Activated CD4-positive, alpha-beta T cell treated with anti-CD3 and anti-CD28 coated beads, Interleukin-2, amount 50 U/mL, for 48 hours (primary cell): Measurements from ENCODE around the gene ZDBF2.
A peak's percentile ranks its signal among the peaks of the same experiment; 100 is the strongest.
"Not testable (repeated sequence)": the region's sequence is repeated elsewhere in the genome, so short reads cannot be mapped to it uniquely, and the experiment has no call there.

Experiments used
- DNase-seq, 2 experiments: peaks; one replicate each; pipeline ENCODE4 v3.0.0-alpha.2; 2020

The ZDBF2 gene

DNA sequence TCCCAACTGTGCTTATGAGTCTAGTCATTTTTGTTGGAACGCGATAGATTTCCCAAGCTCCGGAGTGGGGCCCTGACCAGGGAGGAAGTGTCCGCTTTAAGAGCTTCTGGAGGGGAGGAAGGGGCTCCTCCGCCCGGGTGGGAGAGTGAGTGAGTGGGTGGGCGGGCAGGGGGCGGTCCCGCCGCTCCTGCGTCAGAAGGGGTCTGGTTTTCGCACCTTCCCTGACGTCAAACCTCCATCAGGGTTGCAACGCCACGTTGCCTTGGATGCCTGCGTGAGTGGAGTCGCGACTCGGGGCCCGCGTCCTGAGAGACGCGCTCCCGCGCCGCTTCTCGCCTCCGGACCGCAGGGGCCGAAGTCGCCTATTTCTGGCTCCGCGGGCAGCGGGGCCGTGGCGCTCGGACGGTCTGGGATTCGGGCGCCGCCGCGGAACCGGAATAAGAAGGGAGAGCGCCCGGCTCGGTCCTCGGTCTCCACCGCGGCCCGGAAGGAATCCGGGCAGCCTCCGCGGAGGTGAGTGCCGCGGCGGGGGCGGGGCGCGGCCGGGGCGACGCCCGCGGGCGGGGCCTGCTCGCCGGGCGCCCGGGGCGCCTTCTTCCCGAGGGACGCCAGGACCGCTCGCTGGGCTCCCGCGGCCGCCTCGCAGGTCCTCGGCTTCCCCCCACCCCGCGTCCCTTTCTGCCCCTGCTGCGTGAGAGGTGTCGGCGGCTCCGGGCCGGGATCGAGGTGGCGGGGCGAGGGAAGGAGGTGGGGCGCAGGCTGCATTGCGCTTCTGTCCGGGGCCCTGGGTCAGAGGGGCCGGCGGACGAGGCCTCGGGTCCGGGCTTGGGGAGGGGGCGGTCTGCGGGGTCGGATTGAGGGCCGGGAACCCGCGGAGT lies at the start of gene ZDBF2:
Gene ZDBF2, plus strand, starts transcription at position 230 of the 878 bp plus-strand sequence. CDS start 7,187 bp downstream, outside the sequence.
- DNase-seq = peak; percentile 53 to 56

DNA sequence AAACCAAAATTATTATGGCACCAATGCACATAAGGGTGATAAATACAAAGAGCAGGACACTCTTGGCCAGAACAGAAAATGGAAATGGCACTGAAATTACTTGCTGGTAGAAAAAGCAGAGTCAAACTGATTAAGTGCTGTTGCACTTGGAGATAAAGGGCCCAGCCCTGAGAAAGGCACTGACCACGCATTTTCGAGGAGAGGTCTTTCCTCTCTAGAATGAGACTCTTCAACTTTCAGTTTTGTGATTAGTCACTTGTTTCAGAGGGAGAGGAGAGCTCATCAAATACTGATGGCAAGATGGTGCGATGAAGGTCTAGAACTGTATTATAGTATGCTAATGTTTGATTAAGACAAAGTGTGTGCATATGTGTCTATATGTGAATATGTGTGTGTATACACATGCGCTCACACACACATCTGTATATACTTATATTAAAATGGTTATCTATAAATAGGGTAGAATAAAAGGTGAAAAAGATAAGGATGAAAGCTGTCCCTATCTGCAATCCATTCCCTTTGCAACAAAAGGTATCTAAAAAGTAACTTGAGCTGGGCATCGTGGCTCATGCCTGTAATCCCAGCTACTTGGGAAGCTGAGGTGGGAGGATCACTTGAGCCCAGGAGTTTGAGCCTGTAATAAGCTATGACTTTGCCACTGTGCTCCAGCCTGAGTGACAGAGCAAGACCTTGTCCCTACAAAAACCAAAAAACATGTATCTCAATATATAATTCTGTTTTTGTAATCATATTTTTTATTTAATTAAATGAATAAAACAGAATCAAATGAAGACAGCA lies 48.8 kb upstream of the ZDBF2 start:
- no peak for DNase-seq

DNA sequence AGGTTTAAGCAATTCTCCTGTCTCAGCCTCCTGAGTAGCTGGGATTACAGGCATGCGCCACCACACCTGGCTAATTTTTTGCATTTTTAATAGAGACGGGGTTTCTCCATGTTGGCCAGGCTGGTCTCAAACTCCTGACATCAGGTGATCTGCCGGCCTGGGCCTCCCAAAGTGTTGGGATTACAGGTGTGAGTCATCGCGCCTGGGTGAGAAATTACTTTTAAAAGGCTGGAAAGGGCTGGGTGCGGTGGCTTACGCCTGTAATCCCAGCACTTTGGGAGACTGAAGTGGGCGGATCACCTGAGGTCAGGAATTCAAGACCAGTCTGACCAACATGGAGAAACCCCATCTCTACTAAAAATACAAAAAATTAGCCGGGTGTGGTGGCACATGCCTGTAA lies 45.8 kb upstream of the ZDBF2 start:
- DNase-seq = not testable (repeated sequence)

DNA sequence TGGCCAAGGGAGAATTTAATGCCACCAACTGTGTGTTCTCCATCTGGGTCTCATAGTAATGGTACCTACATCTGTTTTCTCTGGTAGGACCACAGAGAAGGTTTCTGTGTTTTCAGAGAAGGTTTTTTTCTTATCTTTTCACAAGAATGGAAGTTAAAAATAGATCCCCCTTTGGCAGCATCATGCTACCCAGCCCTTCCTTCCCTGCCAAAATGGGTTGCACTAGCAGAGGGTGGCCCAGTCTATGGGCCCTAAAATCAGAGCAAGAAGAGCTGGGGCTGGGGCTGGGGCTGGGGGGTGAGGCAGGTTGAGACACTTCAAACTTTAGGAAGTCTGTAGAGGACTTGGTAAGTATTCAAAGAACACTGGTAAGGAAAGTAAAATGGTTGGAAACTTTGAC lies 44.8 kb upstream of the ZDBF2 start:
- DNase-seq = no peak

DNA sequence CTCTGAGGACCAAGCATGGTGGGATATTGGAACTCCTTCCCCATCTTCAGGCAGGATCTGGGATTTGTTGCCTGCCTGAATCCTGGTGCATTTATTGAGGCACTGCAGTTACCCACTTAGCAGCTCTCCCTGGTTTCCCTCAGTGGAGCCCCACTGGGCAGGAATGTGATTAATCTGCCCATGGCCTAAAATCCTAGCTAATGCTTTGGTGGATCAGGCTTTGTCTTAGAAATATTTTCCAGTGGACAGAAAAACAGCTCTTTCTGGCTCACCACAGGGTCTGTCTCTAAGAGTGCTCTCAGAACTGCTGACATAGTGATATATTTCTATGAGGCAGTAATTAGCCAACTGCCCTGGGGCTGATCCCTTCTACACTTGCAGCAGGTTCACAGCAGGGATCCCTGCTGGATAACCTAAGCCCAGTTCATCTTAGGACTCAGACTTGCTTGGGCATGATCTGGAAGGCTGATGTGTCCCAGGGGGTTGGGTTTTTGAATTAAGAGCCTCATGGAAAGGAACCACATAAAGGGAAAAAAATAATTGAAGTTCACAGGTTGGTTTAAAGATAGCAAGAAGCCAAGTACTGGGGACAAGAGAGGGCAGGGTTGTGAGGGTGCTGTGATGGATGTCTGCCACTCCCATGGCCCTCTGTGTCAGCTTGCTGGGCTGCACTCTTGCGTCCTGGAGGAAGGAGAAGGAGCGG lies 44.3 kb upstream of the ZDBF2 start:
- no peak for DNase-seq

DNA sequence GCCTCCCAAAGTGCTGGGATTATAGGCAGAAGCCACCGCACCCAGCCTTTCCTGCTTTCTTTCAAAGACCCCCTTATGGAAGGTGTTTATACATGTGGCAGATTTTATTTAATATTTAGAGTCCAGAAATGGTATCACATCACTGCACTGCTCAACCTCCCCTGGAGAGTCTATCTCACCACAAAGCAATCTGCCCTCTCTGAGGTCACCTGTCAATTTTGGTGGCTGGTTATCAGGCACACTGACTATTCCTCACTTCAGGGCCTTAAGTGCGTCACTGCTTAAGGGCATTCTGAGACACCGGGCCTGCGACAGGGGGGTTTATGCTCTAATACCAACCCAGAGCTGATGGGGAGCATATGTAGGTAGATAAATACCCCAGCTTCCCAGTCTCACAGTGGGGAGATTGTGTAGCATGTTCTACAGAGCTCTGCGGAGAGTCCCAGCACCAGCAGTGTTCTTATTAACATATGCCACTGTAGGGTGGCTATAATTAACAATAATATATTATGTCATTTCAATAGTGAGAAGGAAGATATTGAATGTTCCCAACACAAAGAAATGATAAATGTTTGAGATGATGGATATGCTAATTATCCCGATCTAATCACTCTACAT lies 42.7 kb upstream of the ZDBF2 start:
- DNase-seq = no peak

DNA sequence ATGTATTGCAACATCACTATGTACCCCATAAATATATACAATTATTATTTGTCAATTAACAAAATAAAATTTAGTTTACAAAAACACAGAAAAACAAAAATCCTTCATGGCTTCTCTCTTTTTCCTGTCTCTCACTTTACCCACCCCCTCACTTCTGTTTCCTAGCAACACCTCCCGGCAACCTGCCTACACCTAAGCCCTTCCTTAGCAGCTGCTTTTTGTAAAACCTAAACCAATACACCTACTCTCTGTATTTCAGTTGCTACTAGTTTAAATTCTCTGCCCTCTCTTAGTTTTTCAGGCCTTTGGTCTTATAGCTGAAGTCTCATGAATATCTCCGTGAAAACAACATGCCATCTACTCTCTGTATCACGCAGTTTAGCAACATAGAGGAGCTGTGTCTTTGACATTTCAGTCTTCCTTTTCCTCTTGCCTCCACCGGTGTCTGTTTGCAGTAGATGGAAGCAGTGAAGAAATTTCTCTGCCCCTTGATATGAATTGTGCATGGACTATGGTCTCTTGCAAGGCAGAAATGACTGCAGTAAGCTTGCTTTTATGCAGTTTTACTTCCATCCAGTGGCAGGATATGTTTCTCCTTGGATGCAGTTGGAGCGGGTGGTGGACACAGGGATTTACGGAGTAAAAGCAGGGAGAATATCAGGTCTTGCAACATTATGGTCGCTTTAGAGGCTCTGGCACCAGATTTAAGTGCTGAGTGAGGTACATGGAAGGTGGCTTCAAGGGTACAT lies 42.0 kb upstream of the ZDBF2 start:
- no peak for DNase-seq

DNA sequence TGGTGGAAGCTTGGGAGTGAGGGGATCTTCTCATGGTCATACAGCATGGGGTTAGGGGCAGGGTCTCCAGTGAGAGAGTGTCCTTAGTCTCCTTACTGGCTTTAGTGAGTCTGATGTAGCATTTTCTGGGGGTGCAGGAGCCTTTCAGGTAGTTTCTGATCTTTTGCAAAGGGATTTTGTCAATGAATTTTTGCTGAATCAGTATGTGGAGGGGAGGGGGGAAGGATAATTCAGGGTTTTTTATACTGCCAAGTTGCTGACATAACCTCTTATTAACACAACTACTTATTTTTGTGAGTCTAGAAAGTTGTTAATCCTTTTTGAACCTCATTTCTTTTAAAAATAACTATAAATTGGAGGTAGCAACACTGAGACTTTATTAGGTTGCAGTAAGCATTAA lies 35.3 kb upstream of the ZDBF2 start:
- no peak for DNase-seq

DNA sequence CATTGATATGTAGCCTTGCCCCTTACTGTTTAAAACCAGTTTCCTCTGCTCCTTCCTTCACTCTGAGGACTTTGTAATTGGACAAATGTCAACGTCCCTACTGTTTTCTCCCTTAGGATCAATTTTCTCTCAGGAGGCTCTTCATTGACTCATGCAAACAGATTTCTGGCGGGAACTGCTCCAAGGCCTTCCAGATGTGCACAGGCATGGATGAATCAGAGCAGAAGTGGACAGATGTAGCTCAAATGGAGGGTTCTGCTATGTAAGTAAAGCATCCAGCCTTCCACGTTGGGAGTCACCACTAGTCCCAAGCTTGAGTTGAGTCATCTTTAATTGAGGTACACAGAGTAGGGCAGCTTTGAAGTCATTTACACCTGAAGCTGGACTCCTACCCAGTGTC lies 34.1 kb upstream of the ZDBF2 start:
- no peak for DNase-seq

DNA sequence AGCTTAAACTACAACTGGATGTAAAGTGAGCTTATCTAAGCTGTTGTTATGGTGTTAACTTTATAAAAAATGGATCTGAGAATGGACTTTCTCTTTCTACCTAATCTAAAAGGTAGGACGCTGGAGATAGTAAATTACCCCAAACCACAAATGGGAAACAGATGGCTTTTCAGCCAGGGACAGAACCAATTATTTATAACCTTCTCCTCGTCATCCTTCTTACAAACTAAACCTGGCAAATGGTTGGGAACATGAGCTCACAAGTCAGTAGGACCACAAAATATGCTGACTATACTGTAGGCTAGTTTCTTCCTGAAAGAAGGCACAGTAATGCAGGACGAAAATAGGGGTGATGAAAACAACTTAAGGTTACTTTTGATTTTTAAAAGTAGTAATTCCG lies 32.7 kb upstream of the ZDBF2 start:
- DNase-seq = no peak

DNA sequence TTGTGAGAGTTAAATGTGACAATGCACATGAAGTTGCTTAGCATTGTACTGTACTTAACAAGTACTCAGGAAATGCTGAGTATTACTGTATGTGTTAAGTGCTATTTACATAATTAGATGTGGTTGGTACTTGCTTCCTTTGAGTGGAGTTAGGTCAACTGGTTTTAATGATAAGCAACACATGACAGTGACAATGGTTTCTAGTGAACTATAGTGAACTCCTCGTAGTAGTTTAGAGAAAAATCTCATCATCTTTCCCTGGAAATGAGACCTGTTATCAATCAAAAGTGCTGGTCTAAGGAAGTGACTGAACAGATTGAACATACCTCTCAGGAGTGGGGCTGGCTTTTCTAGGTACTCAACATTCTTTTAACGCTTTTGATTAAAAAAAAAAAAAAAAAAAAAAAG lies 29.2 kb upstream of the ZDBF2 start:
- DNase-seq = no peak

DNA sequence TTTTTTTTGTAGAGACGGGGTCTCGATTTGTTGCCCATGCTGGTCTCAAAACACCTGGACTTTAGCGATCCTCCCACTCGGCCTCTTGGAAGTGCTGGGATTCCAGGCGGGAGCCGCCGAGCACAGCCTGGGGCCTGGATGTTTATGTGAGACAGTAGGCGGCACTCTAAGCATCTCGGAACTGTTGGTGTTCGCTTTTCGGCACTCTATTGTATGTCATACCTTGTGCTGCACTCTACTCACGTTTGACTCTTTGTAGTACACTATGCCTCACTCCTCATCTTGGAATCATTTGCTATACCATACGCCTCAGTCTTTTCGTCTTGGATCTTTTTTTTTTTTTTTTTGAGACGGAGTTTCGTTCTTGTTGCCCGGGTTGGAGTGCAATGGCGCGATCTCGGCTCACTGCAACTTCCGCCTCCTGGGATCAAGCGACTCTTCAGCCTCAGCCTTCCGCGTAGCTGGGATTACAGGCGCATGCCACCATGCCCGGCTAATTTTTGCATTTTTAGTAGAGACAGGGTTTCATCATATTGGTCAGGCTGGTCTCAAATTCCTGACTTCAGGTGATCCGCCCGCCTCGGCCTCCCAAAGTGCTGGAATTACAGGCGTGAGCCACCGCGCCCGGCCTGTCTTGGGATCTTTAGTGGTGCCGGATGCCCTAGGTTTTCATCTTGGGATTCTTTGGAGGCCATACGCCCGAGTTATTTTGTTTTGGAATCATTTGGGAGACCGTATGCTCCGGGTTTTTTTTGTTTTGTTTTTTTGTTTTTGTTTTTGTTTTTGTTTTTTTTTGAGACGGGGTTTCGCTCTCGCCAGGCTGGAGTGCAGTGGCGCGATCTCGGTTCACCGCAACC lies 24.2 kb upstream of the ZDBF2 start:
- DNase-seq = no peak

DNA sequence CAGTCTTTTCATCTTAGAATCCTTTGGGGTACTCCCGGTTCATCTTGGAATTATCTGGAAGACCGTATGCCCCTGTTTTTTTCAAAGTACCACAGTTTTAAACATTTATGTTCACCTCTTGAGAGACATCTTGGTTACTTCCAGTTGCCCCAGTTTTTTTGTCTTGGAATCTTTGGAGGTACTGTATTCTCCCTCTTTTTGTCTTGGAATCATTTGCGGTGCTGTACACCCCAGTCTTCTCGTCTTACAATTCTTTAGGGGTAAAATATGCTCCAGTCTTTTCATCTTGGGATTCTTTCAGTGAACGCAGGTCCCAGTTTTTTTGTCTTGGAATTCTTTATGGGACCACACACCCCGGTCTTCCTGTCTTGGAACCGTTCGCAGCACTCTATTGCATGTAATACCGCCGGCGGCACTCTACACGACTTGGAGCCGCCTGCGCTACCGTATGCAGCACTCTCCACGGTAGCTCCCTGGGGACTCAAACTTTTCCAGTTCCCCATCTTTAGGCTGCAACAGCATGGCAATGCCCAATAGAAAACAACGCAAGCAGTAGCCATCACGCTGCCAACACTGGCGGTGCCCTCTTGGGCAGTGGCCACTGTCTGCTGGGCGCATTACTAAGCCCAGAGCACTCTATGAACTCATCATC lies 21.2 kb upstream of the ZDBF2 start:
- no peak for DNase-seq

DNA sequence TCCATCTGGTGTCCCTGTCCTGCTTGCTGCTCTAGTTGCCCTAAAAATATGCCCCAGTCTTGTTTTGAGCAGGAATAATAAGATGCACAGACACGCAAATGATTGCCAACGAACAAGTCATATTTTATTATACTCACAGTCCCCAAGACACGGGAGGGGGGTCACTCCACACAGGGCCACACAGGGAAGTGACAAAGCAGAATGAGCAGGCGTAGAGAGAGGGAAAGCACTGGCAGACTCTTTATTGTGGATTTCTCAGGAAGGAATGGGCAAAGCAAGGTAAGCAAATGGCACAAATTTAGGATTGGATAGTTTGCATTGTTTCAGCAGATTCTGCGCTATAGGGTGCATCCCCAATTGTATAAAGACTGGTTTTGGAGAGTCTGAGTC lies 20.7 kb upstream of the ZDBF2 start:
- DNase-seq = no peak

DNA sequence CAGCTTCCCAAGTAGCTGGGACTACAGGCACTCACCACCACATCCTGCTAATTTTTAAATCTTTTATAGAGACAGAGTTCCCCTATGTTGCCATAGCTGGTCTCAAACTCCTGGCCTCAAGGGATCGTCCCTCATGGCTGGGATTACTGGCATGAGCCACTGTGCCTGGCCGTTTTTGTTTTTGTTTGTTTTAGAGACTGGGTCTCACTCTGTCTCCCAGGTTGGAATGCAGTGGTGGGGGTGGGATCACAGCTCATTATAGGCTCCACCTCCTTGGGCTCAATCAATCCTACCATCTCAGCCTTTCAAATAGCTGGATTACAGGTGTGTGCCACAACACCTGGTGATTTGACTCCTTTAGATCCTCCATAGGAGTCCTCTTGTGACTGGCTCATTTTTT lies 19.5 kb upstream of the ZDBF2 start:
- no peak for DNase-seq

DNA sequence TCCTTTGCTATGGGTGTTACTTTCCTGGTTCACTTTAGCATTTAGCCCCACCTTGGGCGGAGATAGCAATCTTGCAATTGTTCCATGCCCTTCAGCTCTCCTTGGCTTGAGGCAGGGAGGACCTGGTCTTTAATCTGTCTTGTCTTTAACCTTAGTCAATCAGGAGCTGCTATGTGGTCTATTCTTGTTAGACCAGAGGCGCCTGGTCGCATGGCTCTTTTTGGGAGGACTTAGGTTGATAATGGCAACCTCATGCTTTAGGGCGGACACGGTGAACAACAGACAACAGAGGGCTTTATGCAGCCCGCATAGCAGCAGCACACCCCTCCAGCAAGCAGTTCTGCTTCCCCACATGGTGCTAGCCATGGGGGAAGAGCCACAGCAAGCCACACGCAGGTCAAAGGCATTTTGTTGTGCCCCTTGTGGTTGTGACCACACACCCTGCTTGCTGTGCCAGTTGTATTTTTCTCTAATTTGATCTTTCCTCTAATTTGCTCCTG lies 17.7 kb upstream of the ZDBF2 start:
- no peak for DNase-seq

DNA sequence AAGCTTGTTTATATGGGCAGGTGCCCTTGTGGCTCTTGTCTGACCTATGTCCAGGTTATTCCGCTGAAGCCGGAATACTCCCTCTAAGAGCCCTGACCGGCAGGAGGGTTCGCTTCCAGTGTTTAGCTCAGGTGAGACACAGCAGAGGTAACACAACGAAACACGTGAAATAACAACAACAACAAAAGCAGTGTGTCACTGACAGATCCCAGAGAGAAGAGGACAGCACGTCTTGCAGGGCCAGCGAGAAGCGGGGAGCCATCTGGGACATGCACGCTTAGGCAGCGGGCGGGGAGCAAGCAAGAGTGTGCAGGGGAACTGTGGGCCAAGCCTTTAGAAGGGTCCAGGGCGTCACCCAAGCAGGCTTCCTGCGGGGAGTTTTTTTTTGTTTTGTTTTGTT lies 17.1 kb upstream of the ZDBF2 start:
- DNase-seq = no peak

DNA sequence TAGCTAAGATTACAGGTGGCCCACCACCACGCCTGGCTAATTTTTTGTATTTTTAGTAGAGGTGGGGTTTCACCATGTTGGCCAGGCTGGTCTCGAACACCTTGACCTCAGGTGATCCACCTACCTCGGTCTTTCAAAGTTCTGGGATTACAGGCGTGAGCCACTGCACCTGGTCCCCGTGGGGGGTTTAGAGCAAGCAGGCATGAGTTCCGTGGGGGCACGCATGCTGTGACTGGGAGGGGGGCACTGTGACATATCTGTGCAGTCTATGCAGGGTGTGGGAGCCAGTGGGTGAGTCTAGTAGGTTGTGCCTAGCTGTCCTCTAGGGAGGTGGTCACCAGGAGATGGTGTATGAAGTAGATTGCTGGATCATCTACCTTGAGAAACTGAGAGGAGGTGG lies 16.6 kb upstream of the ZDBF2 start:
- no peak for DNase-seq

DNA sequence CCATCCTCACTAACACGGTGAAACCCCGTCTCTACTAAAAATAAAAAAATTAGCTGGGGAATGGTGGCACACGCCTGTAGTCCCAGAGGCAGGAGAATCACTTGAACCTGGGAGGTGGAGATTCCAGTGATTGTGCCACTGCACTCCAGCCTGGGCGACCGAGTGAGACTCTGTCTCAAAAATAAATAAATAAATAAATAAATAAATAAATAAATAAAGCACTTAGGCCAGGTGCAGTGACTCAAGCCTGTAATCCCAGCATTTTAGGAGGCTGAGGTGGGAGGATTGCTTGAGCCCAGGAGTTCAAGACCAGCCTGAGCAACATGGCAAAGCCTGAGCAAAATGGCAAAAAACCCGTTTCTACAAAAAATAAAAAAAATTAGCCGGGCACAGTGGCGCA lies 15.8 kb upstream of the ZDBF2 start:
- not testable (repeated sequence) for DNase-seq

DNA sequence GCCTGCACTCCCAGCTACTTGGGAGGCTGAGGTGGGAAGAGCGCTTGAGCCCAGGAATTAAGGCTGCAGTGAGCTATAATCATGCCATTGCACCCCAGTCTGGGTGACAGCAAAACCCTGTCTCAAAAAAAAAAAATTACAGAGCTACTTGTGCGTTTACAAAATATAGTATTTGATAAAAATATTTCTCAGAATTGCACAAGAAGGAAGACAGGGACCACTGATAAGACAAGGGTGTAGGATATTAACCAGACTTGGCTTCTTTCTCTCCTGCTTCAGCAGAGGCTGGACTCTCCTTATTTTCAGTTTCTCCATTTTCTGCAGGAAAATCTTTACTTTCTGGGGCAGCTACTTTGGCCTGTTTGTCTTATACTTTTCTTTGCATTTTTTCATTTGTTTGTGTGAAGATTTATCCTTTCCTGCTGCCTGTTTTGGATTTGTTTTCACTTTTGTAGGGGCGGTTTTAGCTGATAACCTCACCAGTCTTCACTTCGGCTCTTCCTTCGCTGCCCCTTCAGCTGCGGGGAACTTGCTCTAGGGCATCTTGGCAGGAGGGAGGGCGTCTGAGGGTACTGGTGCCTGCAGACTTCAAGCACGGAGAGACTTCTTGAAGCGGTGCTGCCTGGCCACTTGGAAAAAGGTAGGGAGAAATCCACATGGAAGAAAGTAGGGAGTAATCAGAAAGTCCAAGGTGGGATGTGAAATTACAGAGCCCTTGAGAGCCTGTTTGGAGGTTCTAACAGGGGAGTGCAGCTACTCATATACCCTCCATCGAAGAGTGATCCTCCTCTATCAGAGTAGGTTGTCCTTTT lies 14.9 kb upstream of the ZDBF2 start:
- DNase-seq = no peak
